RPMI7951 (cell line): ENCODE data around the gene TRAPPC10. TPM values are rescaled to one million over a fixed set of nuclear protein-coding genes. Genes with fewer than 3 reads are reported as not detected.

Experiments
- DNase-seq: peaks from one replicate; pipeline ENCODE4 v3.0.0-alpha.2; 2012; ENCODE audit warnings: low read depth
- total RNA-seq: library from RNA; depleted of rRNA; stranded (reverse); fragments of >200 nt; shearing (Covaris generic); gene quantifications from 2 replicates; pipeline ENCODE4 v1.2.3, GENCODE V29; 2014

Gene TRAPPC10
- total RNA-seq, 1 experiment from 2014 or later: 24.5 TPM

GRCh38 chr21:44064852-44065403 is 52.8 kb downstream of the TRAPPC10 start:
- no peak for DNase-seq

GRCh38 chr21:44065428-44065827 is 53.3 kb downstream of the TRAPPC10 start:
- DNase-seq: no peak

GRCh38 chr21:44066116-44066515 is 54.0 kb downstream of the TRAPPC10 start:
- no peak for DNase-seq

GRCh38 chr21:44067011-44067839 is 55.1 kb downstream of the TRAPPC10 start:
- no peak for DNase-seq

- no peak for DNase-seq
Measured at GRCh38 chr21:44070391-44070790, 58.3 kb downstream of the TRAPPC10 start.

- no peak for DNase-seq
Measured at GRCh38 chr21:44071359-44072104, 59.4 kb downstream of the TRAPPC10 start.

- DNase-seq: no peak
Measured at GRCh38 chr21:44072111-44072510, 60.0 kb downstream of the TRAPPC10 start.

- no peak for DNase-seq
Measured at GRCh38 chr21:44074315-44074958, 62.3 kb downstream of the TRAPPC10 start.

GRCh38 chr21:44076316-44076715 is 64.2 kb downstream of the TRAPPC10 start:
- DNase-seq: no peak

GRCh38 chr21:44078411-44078981 is 66.4 kb downstream of the TRAPPC10 start:
- DNase-seq: no peak

- no peak for DNase-seq
Measured at GRCh38 chr21:44079446-44079845, 67.3 kb downstream of the TRAPPC10 start.

GRCh38 chr21:44079846-44080245 is 67.7 kb downstream of the TRAPPC10 start:
- DNase-seq: no peak

GRCh38 chr21:44082648-44083440 is 70.7 kb downstream of the TRAPPC10 start:
- no peak for DNase-seq

GRCh38 chr21:44083631-44084291 is 71.7 kb downstream of the TRAPPC10 start:
- DNase-seq: no peak

- DNase-seq: no peak
Measured at GRCh38 chr21:44084496-44085241, 72.6 kb downstream of the TRAPPC10 start.

- no peak for DNase-seq
Measured at GRCh38 chr21:44085491-44086321, 73.6 kb downstream of the TRAPPC10 start.

GRCh38 chr21:44086636-44087425 is 74.7 kb downstream of the TRAPPC10 start:
- no peak for DNase-seq
